Mesenchymal stem cell (in vitro differentiated cells and primary cell): Measurements from ENCODE around the gene SLC12A5.

Source experiments
- DNase-seq: peaks from one replicate; pipeline ENCODE4 v3.0.0-alpha.2; 2013
- H2AFZ ChIP-seq: one replicate; pipeline ENCODE4 v1.6.1; 2013; ENCODE audit warnings: low read depth, mild to moderate bottlenecking, control low read depth, inconsistent platforms, low read length, moderate library complexity
- H2AK5ac ChIP-seq: 2 replicates; pipeline ENCODE4 v1.6.1; 2013; ENCODE audit warnings: low read length, moderate library complexity, mild to moderate bottlenecking, inconsistent platforms; ENCODE audit not compliant: severe bottlenecking
- H2BK120ac ChIP-seq: one replicate; pipeline ENCODE4 v1.6.1; 2013; ENCODE audit warnings: low read depth, mild to moderate bottlenecking, inconsistent platforms, low read length, moderate library complexity
- H2BK12ac ChIP-seq, 2 experiments: one replicate each; pipeline ENCODE4 v1.6.1; 2013; ENCODE audit warnings: inconsistent platforms in 2 of 2, low read length in 2 of 2, mild to moderate bottlenecking in 2 of 2, moderate library complexity in 2 of 2, control low read depth in 1 of 2
- H2BK15ac ChIP-seq: one replicate; pipeline ENCODE4 v1.6.1; 2013; ENCODE audit warnings: mild to moderate bottlenecking, low read depth, inconsistent platforms; ENCODE audit not compliant: poor library complexity, severe bottlenecking
- H2BK5ac ChIP-seq: 2 replicates; pipeline ENCODE4 v1.6.1; 2013; ENCODE audit warnings: low read depth, mild to moderate bottlenecking, low read length, control low read depth, inconsistent platforms; ENCODE audit not compliant: poor library complexity, severe bottlenecking
- H3K14ac ChIP-seq, 2 experiments: one replicate each; pipeline ENCODE4 v1.6.1; 2013; ENCODE audit warnings: inconsistent platforms in 2 of 2, low read length in 2 of 2, control low read depth in 1 of 2, mild to moderate bottlenecking in 1 of 2, moderate library complexity in 1 of 2
- H3K18ac ChIP-seq, 2 experiments: one replicate each; pipeline ENCODE4 v1.6.1; 2013; ENCODE audit warnings: inconsistent platforms in 2 of 2, low read length in 2 of 2, control low read depth in 1 of 2, low read depth in 1 of 2, mild to moderate bottlenecking in 1 of 2
- H3K23ac ChIP-seq, 2 experiments: one replicate each; pipeline ENCODE4 v1.6.1; 2013; ENCODE audit warnings: inconsistent platforms in 2 of 2, low read length in 2 of 2, mild to moderate bottlenecking in 2 of 2, moderate library complexity in 2 of 2, control low read depth in 1 of 2
- H3K27ac ChIP-seq: 2 replicates; pipeline ENCODE4 v1.5.1; 2013; ENCODE audit warnings: mild to moderate bottlenecking, moderate library complexity, low read length, control low read depth, inconsistent platforms; ENCODE audit not compliant: poor library complexity, severe bottlenecking
- H3K27me3 ChIP-seq, 2 experiments: 2 replicates each; pipeline versions ENCODE4 v1.6.1 to v1.7.0; 2013; ENCODE audit warnings: low read length in 2 of 2, mild to moderate bottlenecking in 2 of 2, moderate library complexity in 2 of 2, control low read depth in 1 of 2, inconsistent platforms in 1 of 2; ENCODE audit not compliant: control insufficient read depth in 1 of 2, insufficient read depth in 1 of 2
- H3K36me3 ChIP-seq, 2 experiments: 2 replicates each; pipeline versions ENCODE4 v1.6.1 to v1.7.0; 2013; ENCODE audit warnings: low read length in 2 of 2, control low read depth in 1 of 2, inconsistent platforms in 1 of 2, low read depth in 1 of 2, mild to moderate bottlenecking in 1 of 2; ENCODE audit not compliant: insufficient read depth in 2 of 2, control insufficient read depth in 1 of 2
- H3K4ac ChIP-seq, 2 experiments: one replicate each; pipeline ENCODE4 v1.6.1; 2013; ENCODE audit warnings: inconsistent platforms in 2 of 2, low read length in 2 of 2, mild to moderate bottlenecking in 2 of 2, moderate library complexity in 2 of 2, control low read depth in 1 of 2, low read depth in 1 of 2
- H3K4me1 ChIP-seq: 2 replicates; pipeline ENCODE4 v1.6.1; 2013; ENCODE audit warnings: low read depth, low read length, control low read depth; ENCODE audit not compliant: control insufficient read depth, insufficient read depth
- H3K4me2 ChIP-seq: 2 replicates; pipeline ENCODE4 v1.6.1; 2013; ENCODE audit warnings: low read length, mild to moderate bottlenecking, inconsistent platforms; ENCODE audit not compliant: poor library complexity, severe bottlenecking
- H3K4me3 ChIP-seq, 2 experiments: 2 replicates each; pipeline versions ENCODE4 v1.5.1 to v1.7.0; 2013; ENCODE audit warnings: low read length in 2 of 2, mild to moderate bottlenecking in 2 of 2, control low read depth in 1 of 2, low read depth in 1 of 2; ENCODE audit not compliant: insufficient read depth in 1 of 2
- H3K79me1 ChIP-seq: replicated peaks from 2 replicates; pipeline ENCODE4 v1.6.1; 2013; ENCODE audit warnings: mild to moderate bottlenecking, control low read depth, low read length, inconsistent platforms; ENCODE audit not compliant: poor library complexity, severe bottlenecking
- H3K9ac ChIP-seq: 2 replicates; pipeline ENCODE4 v1.7.0; 2013; ENCODE audit warnings: mild to moderate bottlenecking, low read length, moderate library complexity
- H3K9me3 ChIP-seq: 2 replicates; pipeline ENCODE4 v1.7.0; 2013; ENCODE audit warnings: mild to moderate bottlenecking, low read length; ENCODE audit not compliant: control insufficient read depth
- H4K8ac ChIP-seq: one replicate; pipeline ENCODE4 v1.6.1; 2013; ENCODE audit warnings: inconsistent platforms, mild to moderate bottlenecking, low read length, moderate library complexity
- H4K91ac ChIP-seq: one replicate; pipeline ENCODE4 v1.6.1; 2013; ENCODE audit warnings: mild to moderate bottlenecking, low read length, inconsistent platforms
- WGBS: methylation state at CpG from one replicate; pipeline ENCODE4 v1.1.7; 2013; ENCODE audit warnings: mixed read lengths; 5-methylcytosine and 5-hydroxymethylcytosine counted together

The SLC12A5 gene

GRCh38 chr20:46088409-46089166 lies 59.6 kb downstream of the SLC12A5 start:
- Histone ChIP-seq H2BK120ac (no peak overlapping the region), H3K79me1 (no peaks in the 10 kb centered on the region), H2BK5ac (no peak overlapping the region), H2AFZ (no peak overlapping the region), H3K4me3 (peak overlapping the region; percentile 93 to 96), H3K36me3 (no peaks in the 10 kb centered on the region), H4K8ac (no peak overlapping the region), H2AK5ac (no peak overlapping the region), H3K18ac (peak overlapping the region; percentile 98 to 99), H3K27ac (peak overlapping the region; percentile 33), H3K23ac (no peak overlapping the region), H3K27me3 (no peaks in the 10 kb centered on the region), H3K14ac (no peak overlapping the region), H3K9me3 (no peaks in the 10 kb centered on the region), H3K4me1 (peaks cover 9% of the 10 kb centered on the region), H3K4ac (peak overlapping the region; percentile 24 to 98), H3K9ac (peak overlapping the region; percentile 97), H2BK12ac (no peak overlapping the region), H3K4me2 (peak overlapping the region; percentile 83), H2BK15ac (no peak overlapping the region), H4K91ac (peak overlapping the region; percentile 99)
- whole genome bisulfite sequencing, result 3% methylated on average over 19 of the region's 22 CpGs
- peak; percentile 45 for DNase-seq

DNA sequence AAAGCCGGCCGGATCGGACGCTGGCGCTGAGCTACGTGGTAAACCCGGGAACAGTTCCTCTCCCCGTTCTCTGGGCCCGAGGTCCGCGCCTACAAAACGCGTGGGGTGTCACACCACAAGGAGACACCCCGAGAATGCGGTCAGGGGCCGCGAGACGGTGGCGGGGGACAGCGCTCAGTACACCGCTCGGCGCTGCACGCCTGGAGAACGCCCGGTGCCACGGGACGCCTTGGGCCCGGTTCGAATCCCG lies 60.1 kb downstream of the SLC12A5 start:
- peak overlapping the region; percentile 94 for H2BK120ac ChIP-seq
- H2AFZ ChIP-seq, result no peak overlapping the region
- no peaks in the 10 kb centered on the region for H3K27me3 ChIP-seq
- H3K23ac ChIP-seq, result peak overlapping the region; percentile 16 to 91
- peak overlapping the region; percentile 34 to 98 for H3K4ac ChIP-seq
- peak overlapping the region; percentile 97 for H3K9ac ChIP-seq
- peaks cover 9% of the 10 kb centered on the region for H3K4me1 ChIP-seq
- H4K8ac ChIP-seq, result peak overlapping the region; percentile 94
- peak overlapping the region; percentile 78 for H2BK15ac ChIP-seq
- peak overlapping the region; percentile 83 for H3K4me2 ChIP-seq
- no peak overlapping the region for H2BK12ac ChIP-seq
- H2AK5ac ChIP-seq, result no peak overlapping the region
- H3K14ac ChIP-seq, result peak overlapping the region; percentile 40 to 97
- WGBS, result 0% methylated on average over 31 of the region's 31 CpGs
- peak overlapping the region; percentile 93 to 96 for H3K4me3 ChIP-seq
- H3K79me1 ChIP-seq, result no peaks in the 10 kb centered on the region
- DNase-seq, result no peak
- H3K9me3 ChIP-seq, result no peaks in the 10 kb centered on the region
- H3K18ac ChIP-seq, result peak overlapping the region; percentile 98 to 99
- H3K36me3 ChIP-seq, result no peaks in the 10 kb centered on the region
- peak overlapping the region; percentile 99 for H4K91ac ChIP-seq
- peak overlapping the region; percentile 79 for H3K27ac ChIP-seq
- H2BK5ac ChIP-seq, result no peak overlapping the region

GRCh38 chr20:46089417-46090388 lies 60.7 kb downstream of the SLC12A5 start, which contains the start of gene NCOA5:
NCOA5 (minus strand) TSS chr20:46089962; CDS start chr20:46079424, 10,538 bp downstream.
- H3K36me3 ChIP-seq, result no peaks in the 10 kb centered on the region
- peak within 1 kb of the TSS; percentile 86 for H2BK15ac ChIP-seq
- peak within 1 kb of the TSS; percentile 94 to 98 for H3K4ac ChIP-seq
- H3K79me1 ChIP-seq, result no peaks in the 10 kb centered on the region
- no peaks in the 10 kb centered on the region for H3K9me3 ChIP-seq
- peak within 1 kb of the TSS; percentile 99 for H4K8ac ChIP-seq
- no peak within 1 kb of the TSS for H2BK12ac ChIP-seq
- no peak within 1 kb of the TSS for H2AK5ac ChIP-seq
- H3K4me1 ChIP-seq, result peaks cover 9% of the 10 kb centered on the region
- peak within 1 kb of the TSS; percentile 98 to 99 for H3K18ac ChIP-seq
- H2BK120ac ChIP-seq, result peak within 1 kb of the TSS; percentile 94
- DNase-seq, result peak; percentile 96
- H2AFZ ChIP-seq, result peak within 1 kb of the TSS; percentile 89
- peak within 1 kb of the TSS; percentile 99 for H4K91ac ChIP-seq
- H3K4me3 ChIP-seq, result peak within 1 kb of the TSS; percentile 93 to 96
- H3K9ac ChIP-seq, result peak within 1 kb of the TSS; percentile 97
- peak within 1 kb of the TSS; percentile 79 for H3K27ac ChIP-seq
- H3K27me3 ChIP-seq, result no peaks in the 10 kb centered on the region
- H2BK5ac ChIP-seq, result peak within 1 kb of the TSS; percentile 96
- H3K4me2 ChIP-seq, result peak within 1 kb of the TSS; percentile 83
- WGBS, result under 1% methylated on average over 73 of the region's 100 CpGs
- peak within 1 kb of the TSS; percentile 63 to 91 for H3K23ac ChIP-seq
- H3K14ac ChIP-seq, result peak within 1 kb of the TSS; percentile 40 to 97
